HepG2 (cell line): ENCODE results near the gene JKAMP. TPM values are rescaled to one million over a fixed set of nuclear protein-coding genes. Genes with fewer than 3 reads are reported as not detected.

Experiments used
- ATF6 ChIP-seq: sonication (generic); formaldehyde crosslinking; conservative IDR thresholded peaks from 2 replicates; pipeline ENCODE4 v1.4.0; 2020; ENCODE audit warnings: missing genetic modification reagents
- CBX5 ChIP-seq: sonication (generic); formaldehyde crosslinking; IDR thresholded peaks from 2 replicates; pipeline ENCODE4 v1.4.0; 2020; ENCODE audit warnings: missing genetic modification reagents, borderline replicate concordance
- DZIP1 ChIP-seq: sonication (generic); formaldehyde crosslinking; IDR thresholded peaks from 2 replicates; pipeline ENCODE4 v1.5.0; 2020; ENCODE audit warnings: mild to moderate bottlenecking, missing genetic modification reagents
- HMGA1 ChIP-seq: sonication (generic); formaldehyde crosslinking; conservative IDR thresholded peaks from 2 replicates; pipeline ENCODE4 v1.4.0; 2020; ENCODE audit warnings: missing genetic modification reagents
- KAT8 ChIP-seq: IDR thresholded peaks from 2 replicates; pipeline ENCODE4 v1.6.1; 2016; ENCODE audit warnings: missing genetic modification reagents, missing compliant biosample characterization
- MTA1 ChIP-seq: sonication (generic); formaldehyde crosslinking; IDR thresholded peaks from 2 replicates; pipeline ENCODE4 v1.4.0; 2020; ENCODE audit warnings: missing genetic modification reagents, mild to moderate bottlenecking, borderline replicate concordance
- SOX6 ChIP-seq, 2 experiments: fragments of 450-650 bp in 1 of 2; sonication (generic) in 1 of 2; formaldehyde crosslinking in 1 of 2; IDR thresholded peaks; 2 replicates each; pipeline versions ENCODE4 v1.4.0 to v1.6.1; 2017 to 2020; ENCODE audit warnings: antibody characterized with exemption in 1 of 2, mild to moderate bottlenecking in 1 of 2, missing genetic modification reagents in 1 of 2
- THAP9 ChIP-seq: sonication (generic); formaldehyde crosslinking; IDR thresholded peaks from 2 replicates; pipeline ENCODE4; 2020; ENCODE audit warnings: missing genetic modification reagents, mild to moderate bottlenecking, borderline replicate concordance
- ZBTB25 ChIP-seq: IDR thresholded peaks from 2 replicates; pipeline ENCODE4 v1.6.1; 2018; ENCODE audit warnings: missing genetic modification reagents
- ZBTB33 ChIP-seq: sonication (generic); formaldehyde crosslinking; IDR thresholded peaks from 2 replicates; pipeline ENCODE4 v1.4.0; 2020; ENCODE audit warnings: missing genetic modification reagents
- ZBTB38 ChIP-seq: sonication (generic); formaldehyde crosslinking; IDR thresholded peaks from 2 replicates; pipeline ENCODE4 v1.5.1; 2020; ENCODE audit warnings: mild to moderate bottlenecking, missing genetic modification reagents
- ZMYM4 ChIP-seq: sonication (generic); formaldehyde crosslinking; IDR thresholded peaks from 2 replicates; pipeline ENCODE4 v1.8.1; 2023; ENCODE audit warnings: mild to moderate bottlenecking, missing genetic modification reagents
- ZNF260 ChIP-seq: sonication (generic); formaldehyde crosslinking; IDR thresholded peaks from 2 replicates; pipeline ENCODE4 v1.4.0; 2020; ENCODE audit warnings: missing genetic modification reagents, low read depth, mild to moderate bottlenecking, borderline replicate concordance
- ZNF296 ChIP-seq: sonication (generic); formaldehyde crosslinking; conservative IDR thresholded peaks from 2 replicates; pipeline ENCODE4 v1.5.0; 2020; ENCODE audit warnings: mild to moderate bottlenecking, missing genetic modification reagents
- ZNF563 ChIP-seq: sonication (generic); formaldehyde crosslinking; IDR thresholded peaks from 2 replicates; pipeline ENCODE4 v1.8.0; 2022; ENCODE audit warnings: mild to moderate bottlenecking, moderate library complexity, missing genetic modification reagents
- ZNF570 ChIP-seq: sonication (generic); formaldehyde crosslinking; IDR thresholded peaks from 2 replicates; pipeline ENCODE4 v1.4.0; 2020; ENCODE audit warnings: mild to moderate bottlenecking, missing genetic modification reagents, borderline replicate concordance
- ZNF713 ChIP-seq: sonication (generic); formaldehyde crosslinking; IDR thresholded peaks from 2 replicates; pipeline ENCODE4 v1.4.0; 2020; ENCODE audit warnings: mild to moderate bottlenecking, missing genetic modification reagents
- polyA plus RNA-seq, 8 experiments: library from polyadenylated mRNA; depleted of rRNA in 3 of 8; stranded (reverse) in 7 of 8; unstranded in 1 of 8; fragments of >200 nt; fragmentation: Illumina TruSeq in 4 of 8; extraction: Trizol in 4 of 8; gene quantifications; 2 replicates each; pipeline versions ENCODE4 v1.2.1 to v1.2.3, GENCODE V29; 2011 to 2016; ENCODE audit warnings: low read depth in 4 of 8, missing spikeins in 1 of 8, mixed read lengths in 1 of 8; ENCODE audit not compliant: insufficient read depth in 1 of 8
- total RNA-seq, 5 experiments: library from RNA; depleted of rRNA; stranded (reverse); fragments of >200 nt; fragmentation: Illumina TruSeq; extraction: Trizol; gene quantifications; 2 replicates each; pipeline ENCODE4 v1.2.3, GENCODE V29; 2016; ENCODE audit warnings: low read depth in 1 of 5

The JKAMP gene
- total and polyA plus RNA-seq, 2 of the 13 experiments (the other 11 are each of a cell fraction or from before 2014, with no cell fraction given), result 56.4 to 135 TPM

- TF ChIP-seq ZBTB33 (CRISPR knock-in tag) (peak; percentile 75), ZNF713 (CRISPR knock-in tag) (0 out of 2 replicates have a peak, but pooled peaks have one; percentile 48), ZBTB25 (CRISPR knock-in tag) (no peak), KAT8 (CRISPR knock-in tag) (no peak), ZNF296 (CRISPR knock-in tag) (no peak), MTA1 (CRISPR knock-in tag) (peak; percentile 42; the same call in 1 of the 2 replicates), ZNF260 (CRISPR knock-in tag) (0 out of 2 replicates have a peak, but pooled peaks have one; percentile 78), ZMYM4 (CRISPR knock-in tag) (0 out of 2 replicates have a peak, but pooled peaks have one; percentile 20), HMGA1 (CRISPR knock-in tag) (no peak), THAP9 (CRISPR knock-in tag) (no peak), ZBTB38 (peak; percentile 73), DZIP1 (CRISPR knock-in tag) (peak; percentile 38; the same call in 1 of the 2 replicates), SOX6 (IDR thresholded peaks at IDR 0.05) (no peak), SOX6 (CRISPR knock-in tag; IDR thresholded peaks at IDR 0.05) (0 out of 2 replicates have a peak, but pooled peaks have one; percentile 13), CBX5 (CRISPR knock-in tag) (no peak), ATF6 (CRISPR knock-in tag) (no peak), ZNF570 (CRISPR knock-in tag) (no peak), ZNF563 (CRISPR knock-in tag) (0 out of 2 replicates have a peak, but pooled peaks have one; percentile 10)
Measured at GRCh38 chr14:59463787-59464485, 20.4 kb upstream of the JKAMP start (continued).
